DMS53 (cell line): ENCODE results near the gene TAF10.

Source experiments
- DNase-seq: peaks from one replicate; lab custom pipeline; 2025; lab: John Stamatoyannopoulos, UW

TAF10 gene

DNA sequence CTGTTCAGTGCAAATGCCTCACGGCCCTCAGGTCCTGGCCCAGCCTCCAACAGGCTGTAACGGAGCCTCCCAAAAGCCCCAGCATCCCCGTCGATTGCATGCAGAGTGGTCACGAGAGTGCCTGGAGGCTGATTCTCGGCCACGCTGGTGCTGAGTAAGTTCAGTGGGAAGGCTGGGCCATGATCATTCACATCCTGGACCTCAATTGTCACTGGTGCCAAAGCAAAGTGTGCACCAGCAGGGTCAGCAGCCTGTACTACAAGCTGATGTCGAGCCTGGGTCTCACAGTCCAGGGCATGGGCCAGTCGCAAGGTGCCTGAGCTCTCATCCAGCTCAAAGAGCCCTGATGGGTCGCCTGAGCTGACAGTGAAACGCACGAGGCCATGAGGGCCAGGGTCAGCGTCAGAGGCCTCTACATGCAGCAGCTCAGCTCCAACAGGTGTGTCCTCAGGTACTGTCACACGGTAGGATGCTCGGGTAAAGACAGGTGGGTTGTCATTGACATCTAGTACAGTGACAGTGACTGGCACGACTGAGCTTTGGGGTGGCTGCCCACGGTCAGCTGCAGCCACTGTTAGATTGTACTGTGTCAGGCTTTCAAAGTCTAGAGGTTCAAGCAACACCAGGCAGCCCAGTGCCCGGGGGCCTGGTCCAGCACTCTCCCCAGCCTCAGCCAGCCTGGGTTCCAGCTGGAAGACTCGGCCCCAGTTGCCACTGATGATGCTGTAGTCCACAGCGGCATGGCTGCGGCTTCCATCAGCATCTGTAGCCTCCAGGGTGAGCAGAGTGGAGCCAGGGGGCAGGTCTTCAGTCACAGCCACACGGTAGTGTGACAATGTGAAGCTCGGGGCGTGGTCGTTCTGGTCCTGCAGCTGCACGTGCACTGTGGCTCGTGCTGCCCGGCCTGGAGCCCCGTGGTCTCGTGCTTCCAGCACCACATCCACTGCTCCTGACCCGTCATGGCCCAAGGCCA lies 11.7 kb upstream of the TAF10 start:
- no peak for DNase-seq

DNA sequence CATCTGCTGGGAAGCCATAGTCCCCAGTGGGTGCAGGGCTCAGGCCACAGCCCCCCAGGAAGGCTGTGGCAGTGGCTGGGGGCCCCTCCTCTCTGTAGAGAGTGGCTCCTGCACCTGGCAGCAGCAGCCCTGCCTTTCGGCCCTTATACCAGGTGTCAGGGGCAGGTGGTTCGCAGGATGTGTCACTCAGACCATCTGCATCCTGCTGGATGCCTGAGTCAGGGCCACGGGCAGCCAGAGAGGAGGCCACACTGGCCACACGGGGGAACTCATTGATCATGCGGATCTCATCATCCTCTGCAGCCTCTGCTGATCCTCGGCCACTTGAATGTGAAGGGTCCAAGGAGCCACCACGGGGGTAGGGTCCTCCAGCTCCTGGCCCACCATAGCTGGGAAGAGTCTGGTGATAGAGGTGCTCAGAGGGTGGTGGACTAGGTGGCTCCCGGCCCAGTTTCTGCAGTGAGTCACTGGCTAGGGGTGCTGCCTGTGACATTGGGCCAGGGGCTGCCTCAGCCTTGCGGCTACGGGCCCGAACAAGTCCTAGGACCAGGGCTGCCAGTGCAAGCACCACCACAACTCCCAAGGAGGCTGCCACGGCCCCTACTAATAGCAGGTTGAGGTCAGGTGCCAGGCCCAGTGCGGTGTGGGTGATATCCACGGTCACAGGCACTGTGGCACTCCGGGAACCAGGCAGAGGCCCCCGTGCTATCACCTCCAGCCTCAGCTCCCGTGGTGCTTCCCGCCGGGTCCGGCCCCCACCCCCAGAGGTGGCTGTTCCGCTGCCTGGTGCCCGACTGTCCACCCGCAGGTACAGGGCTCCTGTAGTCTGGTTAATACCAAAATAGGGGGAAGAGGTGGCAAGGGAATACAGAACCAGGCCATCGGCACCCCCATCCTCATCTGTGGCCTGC lies 10.5 kb upstream of the TAF10 start:
- DNase-seq, result peak; percentile 97

DNA sequence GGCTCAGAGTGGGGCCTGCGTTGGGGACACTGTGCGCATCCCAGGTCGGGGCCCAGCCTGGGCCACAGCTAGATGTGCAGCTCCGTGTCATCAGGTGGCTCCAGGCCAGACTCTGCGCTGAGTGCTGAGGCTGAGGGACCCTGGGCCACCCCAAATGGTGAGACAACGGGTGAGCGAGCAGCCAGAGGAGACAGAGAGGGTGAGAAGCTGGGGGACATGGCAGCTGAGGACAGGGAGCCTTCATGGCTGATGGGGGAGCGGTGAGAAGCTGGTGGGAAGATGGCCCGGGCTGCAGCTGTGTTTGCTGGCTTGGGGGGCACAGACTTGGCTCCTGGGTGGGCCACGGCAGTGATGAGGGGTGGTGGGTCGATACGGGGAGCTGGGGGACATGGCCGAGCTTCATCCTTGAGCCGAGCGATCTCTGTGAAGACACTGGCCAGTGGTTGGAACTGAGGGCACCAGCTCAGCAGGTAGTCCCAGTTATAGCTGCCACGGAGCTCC lies 9.7 kb upstream of the TAF10 start:
- DNase-seq, result peak; percentile 38

DNA sequence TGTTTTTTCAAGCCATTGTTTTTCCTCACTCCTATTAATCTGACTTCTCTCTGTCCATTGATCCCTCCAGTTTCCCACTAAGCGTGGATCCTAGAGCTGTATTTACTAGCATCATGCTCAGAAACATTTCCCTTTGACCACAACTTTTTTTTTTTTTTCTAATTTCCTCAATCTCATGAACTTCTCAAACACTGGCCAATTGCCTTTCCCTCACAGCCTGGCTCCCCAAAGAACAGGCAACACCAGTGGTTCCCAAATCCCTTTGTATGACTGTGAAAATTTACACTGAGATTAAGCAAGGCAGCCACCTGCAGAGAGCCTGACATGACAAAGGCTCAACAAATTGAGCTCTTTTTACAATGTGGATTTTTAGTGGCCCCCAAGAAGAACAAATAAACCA lies 8.6 kb upstream of the TAF10 start:
- DNase-seq, result peak; percentile 63

DNA sequence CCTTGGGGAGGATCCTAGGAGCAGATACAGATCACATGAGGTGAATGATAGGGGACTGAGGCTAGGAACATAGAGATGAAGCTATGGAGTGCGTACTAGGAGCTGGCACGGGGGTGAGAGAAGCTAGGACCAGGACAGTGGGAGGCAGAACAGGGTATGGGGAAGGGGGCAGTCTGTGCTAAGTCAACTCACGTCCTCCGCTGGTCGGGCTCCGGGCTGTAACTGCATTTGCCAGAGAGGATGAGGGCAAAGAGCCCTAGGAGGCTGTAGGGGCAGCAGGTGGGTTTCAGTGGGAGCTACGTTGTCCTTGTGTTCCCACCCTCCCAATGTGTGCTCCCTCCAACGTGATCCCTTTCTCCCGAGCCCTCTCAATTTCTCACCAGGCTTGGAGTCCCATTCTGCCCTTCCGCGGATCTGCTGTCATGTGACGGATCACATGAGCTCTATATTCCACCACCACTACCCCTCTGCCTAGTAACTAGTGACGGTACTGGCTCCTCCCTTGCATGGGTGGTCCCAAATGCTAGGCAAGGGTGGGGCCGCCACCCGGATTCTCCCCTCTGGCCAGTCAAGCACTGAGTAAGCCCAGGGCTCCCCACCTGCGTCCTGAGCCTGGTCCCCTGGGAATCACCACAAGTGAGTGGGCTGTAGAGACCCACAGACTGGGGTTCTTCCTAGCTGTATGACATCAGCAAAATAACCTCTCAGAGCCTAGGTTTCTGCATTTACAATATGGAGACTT lies 7.2 kb upstream of the TAF10 start, which contains the start of gene TPP1:
Gene TPP1 (minus strand): TSS at position 419 of the 742 bp plus-strand sequence. CDS start 22 bp downstream, at position 397.
- peak; percentile 95 for DNase-seq

DNA sequence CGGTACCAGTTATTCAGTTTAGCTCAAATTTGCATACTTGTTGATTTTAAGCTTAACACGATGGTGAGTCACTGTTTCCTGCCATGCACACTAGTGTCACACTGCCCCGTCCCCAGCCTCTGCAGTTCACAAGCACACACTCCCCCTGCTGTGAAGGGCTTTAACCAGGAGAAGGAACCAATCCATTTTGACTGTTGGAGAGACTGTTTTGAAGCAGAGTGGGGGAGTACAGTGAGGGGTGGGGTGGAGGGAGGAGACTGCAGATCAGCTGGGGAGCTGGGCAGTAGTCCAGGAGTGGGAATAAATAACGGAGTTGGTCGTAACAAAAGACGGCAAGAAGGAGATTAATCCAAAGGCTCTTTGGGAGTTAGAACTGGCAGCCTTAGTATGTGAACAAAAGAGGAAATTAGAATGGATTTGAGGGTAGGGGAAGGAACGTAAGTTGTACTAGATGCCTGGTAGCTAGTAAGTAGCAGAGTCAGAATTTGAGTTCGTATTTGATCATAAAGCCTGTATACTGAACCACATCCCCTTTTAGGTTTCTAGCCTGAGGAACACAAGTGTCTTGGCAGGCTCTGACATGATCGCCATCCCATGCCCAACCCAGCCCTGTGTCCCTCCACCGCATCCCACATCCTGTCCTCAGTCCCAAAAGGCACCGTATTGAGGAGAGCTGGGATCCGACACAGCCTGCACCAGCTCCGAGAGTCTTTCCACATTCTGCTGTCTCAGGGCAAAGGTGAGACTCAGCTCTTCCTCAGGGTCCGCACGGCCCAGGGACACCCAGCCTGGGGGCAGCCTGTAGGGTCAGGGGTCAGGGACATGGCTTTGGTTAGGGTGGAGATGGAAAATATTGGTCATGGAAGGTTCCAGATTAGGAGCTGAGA lies 6.3 kb upstream of the TAF10 start:
- DNase-seq, result peak; percentile 72

DNA sequence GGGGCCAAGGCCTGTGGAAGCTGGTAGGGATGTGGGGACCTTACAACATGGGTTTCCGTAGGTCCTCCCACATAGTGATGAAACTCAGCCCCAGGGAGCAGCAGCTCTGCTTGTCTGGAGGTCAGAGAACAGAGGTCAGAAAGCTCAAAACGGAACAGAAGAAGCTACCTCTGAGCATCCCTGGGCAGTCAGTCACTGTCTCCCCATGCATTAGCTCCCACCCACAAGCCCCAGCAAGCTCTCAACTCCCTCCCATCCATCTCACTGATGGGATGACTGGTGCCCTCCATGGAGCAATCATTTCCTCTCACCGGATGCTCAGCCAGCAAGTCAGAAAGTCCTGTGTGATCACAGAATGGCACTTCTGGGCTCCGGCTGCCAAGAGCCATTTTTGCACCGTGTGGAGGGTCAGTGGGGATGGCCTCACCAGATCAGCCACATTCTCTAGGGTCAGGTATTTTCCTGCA lies 5.3 kb upstream of the TAF10 start:
- DNase-seq, result no peak

DNA sequence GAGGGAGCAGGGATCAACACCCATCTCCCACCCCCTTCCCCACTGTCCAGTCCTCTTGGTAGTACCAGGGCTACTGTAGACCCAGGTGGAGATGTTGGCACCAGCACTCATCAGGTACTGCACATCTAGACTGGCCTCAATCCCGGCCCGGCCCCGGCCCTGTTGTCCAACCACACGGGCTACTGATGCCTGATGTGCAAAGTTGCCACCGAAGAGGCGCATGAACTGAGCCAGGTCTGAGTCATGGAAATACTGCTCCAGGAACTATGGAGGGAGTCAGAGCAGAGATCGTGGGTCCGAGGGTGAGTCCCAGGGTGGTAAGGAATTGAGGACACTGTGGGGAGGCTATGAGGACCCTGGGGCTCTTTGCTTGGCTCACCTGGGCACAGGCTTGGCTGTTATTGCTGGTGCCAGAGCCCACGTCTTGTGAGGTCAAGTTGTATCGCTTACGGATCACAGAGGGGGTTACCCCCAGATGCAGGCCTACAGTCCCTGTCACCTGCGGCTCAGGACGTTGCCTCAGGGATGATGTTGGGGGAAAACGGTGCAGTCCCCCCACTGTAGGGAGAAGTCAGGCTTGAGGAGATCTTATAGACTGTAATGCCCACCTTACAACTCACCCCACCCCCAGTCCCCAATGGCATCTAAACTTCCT lies 4.7 kb upstream of the TAF10 start:
- DNase-seq, result no peak

DNA sequence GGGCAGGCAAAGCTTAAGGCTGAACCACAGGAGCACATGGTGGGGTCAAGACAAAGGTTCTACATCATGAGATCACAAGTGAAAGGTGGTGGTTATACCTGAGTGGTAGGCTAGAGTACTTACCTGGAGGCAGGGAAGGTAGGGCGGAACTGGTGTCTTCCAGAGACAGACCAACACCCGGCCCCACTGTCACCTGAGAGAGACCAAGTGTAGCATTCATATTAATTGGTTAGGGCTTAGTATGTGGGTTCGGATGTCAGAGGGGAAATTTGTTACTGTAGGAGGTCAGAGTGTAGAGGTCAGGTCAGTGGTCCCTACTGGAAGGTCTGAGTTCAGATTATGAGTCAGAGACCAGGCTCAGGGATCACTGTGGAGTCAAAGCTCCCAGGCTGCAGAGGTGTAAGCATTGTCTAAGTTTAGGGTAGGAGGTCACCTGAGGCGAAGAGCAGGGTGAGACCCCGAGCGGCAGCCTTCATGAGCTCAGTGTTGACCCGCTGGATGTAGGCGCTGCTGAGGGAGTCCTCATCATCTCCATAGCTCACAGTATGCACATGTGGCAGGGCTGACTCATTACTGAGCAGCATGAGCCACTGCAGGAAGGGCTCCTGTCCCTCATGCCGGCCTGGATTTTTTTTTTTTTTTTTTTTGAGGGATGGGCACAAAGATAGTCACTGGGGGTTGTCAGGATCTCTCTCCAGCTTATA lies 4.0 kb upstream of the TAF10 start:
- no peak for DNase-seq

DNA sequence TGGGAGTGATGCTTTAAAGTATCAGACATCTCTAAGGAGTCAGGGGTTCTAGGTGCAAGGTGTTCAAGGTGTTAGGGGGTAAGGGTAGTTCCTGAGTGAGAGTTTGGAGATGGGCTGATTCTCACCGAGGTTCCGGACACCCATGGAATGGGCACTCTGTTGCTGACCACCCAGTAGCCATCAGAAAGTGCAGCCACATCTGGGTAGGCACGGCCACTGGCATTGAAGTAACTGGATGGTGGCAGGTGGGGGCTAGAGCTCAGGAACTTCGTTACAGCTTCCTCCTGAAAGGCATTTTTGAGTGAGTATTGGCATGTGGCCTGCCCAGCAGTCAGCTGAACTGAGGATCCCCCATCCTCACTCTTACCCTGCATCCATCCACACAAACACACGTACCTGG lies 3.0 kb upstream of the TAF10 start:
- no peak for DNase-seq

DNA sequence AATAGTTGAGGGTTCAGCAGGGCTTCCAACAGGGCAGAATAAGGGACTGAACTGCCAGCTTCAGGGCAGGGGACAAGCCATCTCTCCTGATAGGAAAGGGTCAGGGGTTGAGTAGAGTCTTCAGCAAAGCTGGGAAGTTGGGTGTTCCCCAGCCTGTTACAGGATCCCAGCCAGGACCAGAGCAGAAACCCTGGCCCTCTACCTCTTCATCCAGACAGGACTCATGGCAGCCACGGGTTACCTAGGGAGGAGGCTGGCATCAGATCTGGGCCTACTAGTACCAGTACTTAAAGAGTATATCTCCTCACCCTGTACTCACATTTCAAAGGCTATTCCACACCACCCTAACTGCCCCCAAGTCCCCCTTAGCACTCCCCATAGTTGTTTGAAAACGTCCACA lies 2.4 kb upstream of the TAF10 start:
- no peak for DNase-seq

DNA sequence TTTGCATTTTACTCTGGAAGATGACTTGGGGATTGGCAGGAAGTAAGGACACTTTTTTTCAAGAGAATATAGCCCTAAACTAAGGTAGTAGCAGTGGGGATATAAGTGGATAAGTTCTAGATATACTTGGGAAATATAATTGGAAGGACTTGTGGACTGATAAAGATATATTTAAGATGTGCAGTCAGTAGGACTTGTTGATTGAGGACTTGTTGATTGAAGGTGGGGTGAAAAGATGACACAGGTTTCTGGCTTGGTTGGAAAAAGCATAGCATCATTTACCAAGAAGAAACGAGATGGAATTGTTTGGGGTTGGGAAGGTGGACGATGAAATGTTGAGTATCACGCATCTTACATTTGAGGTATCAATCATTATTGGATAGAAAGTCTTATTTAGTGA lies 1.5 kb upstream of the TAF10 start:
- DNase-seq, result no peak

DNA sequence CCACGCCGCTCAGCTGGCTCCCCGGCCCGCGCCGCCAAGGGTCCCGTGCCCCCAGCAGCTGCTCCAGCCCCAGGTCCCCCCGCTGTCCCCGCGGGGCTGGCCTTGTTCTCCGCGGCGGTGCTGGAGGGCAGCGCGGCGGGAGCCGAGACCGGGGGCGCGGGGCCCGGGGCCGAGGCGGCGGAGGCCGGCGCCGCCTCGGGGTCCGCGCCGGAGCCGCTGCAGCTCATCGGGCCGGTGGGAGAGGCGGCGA lies 128 bp downstream of the TAF10 start:
- DNase-seq, result no peak

DNA sequence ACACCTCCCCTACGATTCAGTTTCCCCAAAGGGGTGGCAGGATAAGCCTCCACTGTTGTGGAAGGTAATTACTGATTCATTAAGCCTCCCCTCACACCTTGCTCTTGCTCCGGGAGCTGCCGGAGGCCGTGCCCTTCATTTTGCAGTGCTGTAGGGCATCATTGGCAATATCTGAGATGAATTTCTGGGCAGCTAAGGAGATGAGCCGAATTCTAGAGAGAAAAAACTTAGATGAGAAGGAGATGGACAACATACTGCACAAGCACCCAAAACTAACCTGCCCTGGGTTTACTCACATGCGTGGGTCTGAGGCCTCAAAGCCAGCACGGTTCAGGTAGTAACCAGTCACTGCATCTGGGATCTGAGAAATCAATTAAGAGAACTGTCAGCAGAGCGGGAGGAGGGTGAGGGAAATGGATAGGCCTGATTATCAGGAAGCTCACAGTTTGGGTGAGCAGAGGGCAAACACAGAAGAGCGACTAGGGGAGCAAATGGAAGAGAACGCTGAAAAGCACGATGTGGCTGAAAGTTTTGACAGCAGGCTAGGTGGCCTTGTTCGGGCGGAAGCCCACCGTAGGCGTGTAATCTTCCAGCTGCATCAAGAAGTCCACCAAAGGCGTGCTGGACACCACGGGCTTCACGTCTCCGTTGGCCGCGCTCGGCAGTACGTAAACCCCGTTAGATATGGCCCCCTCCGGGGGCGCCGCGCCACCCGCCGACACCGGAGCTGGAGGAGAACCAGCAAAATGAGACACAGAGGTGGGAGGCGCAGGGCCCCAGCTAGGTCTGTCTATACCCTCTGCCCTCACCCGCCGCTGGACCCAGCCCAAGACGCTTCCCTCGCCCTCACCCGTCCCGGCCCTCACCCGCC lies 689 bp downstream of the TAF10 start:
- DNase-seq, result peak; percentile 61

DNA sequence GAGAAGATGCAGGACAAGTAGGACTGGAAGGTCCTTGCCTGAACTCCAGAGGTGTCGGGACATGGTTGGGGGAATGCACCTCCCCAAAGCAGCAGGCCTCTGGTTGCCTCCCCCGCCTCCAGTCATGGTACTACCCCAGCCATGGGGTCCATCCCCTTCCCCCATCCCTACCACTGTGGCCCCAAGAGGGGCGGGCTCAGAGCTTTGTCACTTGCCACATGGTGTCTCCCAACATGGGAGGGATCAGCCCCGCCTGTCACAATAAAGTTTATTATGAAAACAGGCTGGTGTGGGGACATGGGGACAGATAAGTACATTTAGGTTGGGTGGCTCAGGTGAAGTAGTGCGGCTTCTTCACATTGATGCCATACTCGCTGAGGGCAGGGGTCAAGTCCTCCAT lies 1.4 kb downstream of the TAF10 start:
- no peak for DNase-seq

DNA sequence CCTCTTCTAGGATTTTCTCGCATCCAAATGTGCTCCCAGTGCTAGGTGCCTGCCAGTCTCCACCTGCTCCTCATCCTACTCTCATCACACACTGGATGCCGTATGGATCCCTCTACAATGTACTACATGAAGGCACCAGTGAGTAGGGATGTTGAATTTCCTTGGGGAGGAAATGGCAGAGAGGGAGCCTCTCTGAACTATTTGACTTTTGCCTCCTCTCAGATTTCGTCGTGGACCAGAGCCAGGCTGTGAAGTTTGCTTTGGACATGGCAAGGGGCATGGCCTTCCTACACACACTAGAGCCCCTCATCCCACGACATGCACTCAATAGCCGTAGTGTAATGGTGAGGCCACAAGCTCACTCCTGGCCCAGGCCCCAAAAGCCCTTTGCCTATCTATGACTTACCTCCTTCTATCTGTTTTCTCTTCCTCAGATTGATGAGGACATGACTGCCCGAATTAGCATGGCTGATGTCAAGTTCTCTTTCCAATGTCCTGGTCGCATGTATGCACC lies 2.5 kb downstream of the TAF10 start:
- no peak for DNase-seq

DNA sequence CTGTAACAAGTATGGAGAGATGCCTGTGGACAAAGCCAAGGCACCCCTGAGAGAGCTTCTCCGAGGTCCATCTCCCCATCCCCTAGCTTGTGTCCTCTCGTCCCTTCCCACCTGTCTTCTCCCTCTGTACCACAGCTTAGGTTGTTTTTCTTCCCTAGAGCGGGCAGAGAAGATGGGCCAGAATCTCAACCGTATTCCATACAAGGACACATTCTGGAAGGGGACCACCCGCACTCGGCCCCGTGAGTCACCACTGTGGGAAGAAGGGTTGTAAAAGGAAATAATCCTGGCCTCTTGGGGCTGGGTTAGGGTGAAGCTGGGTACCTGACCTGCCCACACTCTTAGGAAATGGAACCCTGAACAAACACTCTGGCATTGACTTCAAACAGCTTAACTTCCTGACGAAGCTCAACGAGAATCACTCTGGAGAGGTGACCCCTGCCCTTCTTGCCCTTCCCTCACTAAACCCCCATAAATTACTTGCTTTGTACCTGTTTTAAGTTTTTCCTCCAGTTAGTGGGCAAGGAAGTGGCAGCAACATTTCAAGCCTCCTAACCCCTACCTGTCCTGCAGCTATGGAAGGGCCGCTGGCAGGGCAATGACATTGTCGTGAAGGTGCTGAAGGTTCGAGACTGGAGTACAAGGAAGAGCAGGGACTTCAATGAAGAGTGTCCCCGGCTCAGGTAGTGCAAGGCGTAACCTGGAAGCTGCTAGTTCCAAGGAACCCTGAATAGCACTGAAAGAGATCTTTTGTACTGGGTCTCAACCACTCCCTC lies 3.1 kb downstream of the TAF10 start:
- no peak for DNase-seq

DNA sequence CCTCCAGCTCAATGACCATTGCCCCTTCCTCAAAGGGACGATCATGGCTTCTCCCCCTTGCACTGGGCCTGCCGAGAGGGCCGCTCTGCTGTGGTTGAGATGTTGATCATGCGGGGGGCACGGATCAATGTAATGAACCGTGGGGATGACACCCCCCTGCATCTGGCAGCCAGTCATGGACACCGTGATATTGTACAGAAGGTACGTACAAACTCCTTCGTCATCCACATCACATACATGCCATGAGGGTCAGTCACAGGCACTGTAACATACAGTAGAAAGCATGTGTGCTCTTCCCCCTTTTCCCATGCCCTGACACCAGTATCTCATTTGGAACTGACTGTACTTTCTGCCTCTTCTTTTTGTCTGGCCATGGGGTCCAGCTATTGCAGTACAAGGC lies 4.0 kb downstream of the TAF10 start:
- DNase-seq, result no peak
